Astrocyte of the spinal cord (primary cell): ENCODE data around the gene HHIP.
A peak's percentile ranks its signal among the peaks of the same experiment; 100 is the strongest.

ENCODE experiments used
- DNase-seq: peaks from one replicate; pipeline ENCODE4 v3.0.0; 2011; ENCODE audit warnings: low read depth, low spot score
- H3K4me3 ChIP-seq: 2 replicates; pipeline ENCODE4 v1.5.1; 2011; ENCODE audit warnings: low read depth, mild to moderate bottlenecking, low read length, moderate library complexity
- CTCF ChIP-seq: IDR thresholded peaks from 2 replicates; pipeline ENCODE4 v1.5.1; 2012; ENCODE audit warnings: low read depth, mild to moderate bottlenecking, low read length, inconsistent platforms
- in situ Hi-C: cut with HindIII; loops from 2 replicates; pipeline ENCODE4 v1.10.0; 2017; ENCODE audit warnings: low sequenced_read_pairs

Gene HHIP

DNA sequence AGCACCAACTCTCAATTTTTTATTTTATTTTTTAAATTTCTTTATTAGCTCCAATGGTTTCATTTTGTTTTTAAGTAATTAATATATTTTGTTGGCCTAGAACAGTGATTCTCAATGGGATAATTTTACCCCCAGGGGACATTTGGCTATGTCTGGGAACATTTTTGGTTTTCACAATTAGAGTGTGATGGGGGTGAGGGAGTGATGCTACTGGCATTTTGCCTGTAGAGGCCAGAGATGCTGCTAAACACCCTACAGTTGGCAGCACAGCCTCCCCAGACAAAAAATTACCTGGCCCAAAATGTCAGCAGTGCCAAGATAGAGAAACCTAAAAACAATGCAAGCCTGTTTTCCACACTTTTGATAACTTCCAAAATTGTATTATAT, 64.6 kb downstream of the HHIP start:
- no peak for TF ChIP-seq CTCF
- no peak for DNase-seq
- no peak overlapping the region for H3K4me3 ChIP-seq
- in situ Hi-C loops: no loop called here

- H3K4me3 ChIP-seq: no peak overlapping the region
- TF ChIP-seq CTCF: no peak
- in situ Hi-C loops: no loop called here
- no peak for DNase-seq
These were observed 65.9 kb downstream of the HHIP start for GRCh38 chr4:144711700-144712456.

DNA sequence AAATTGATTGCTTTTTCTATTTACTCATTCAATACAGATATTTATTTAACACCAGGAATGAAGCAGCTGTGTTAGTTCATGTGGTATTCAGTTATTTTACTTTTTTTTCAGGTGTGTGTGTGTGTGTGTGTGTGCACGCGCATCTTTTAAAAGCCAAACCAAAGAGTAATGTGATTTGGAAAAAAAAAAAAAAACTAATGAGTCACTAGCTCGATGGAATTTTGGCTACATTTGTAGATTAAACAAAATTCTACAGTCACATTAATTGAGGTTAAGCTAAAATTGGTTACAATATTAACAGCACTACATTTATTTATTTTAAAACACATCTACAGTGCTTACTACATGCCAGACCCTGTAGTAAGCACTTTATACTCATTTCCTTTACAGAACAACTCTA, 66.8 kb downstream of the HHIP start:
- no peak for TF ChIP-seq CTCF
- DNase-seq: peak; percentile 71
- no peak overlapping the region for H3K4me3 ChIP-seq
- in situ Hi-C loops: no loop called here

DNA sequence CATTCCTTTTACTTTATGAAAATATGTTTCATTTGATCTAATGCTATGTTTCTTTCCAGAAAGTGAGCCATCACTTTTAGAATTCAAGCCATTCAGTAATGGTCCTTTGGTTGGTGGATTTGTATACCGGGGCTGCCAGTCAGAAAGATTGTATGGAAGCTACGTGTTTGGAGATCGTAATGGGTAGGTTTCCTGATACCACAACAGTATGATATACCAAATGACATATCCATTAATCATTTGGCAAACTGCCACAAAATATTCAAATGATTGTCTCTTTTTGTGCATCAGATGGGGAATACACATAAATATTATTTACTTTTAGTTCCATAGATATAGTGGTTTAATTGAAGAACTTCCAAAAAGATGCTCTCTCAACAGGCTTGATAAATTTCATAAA, 68.2 kb downstream of the HHIP start:
- no peak overlapping the region for H3K4me3 ChIP-seq
- in situ Hi-C loops: no loop called here
- no peak for DNase-seq
- no peak for TF ChIP-seq CTCF

GRCh38 chr4:144715230-144715629, 69.3 kb downstream of the HHIP start:
- in situ Hi-C loops: no loop called here
- no peak for DNase-seq
- no peak for TF ChIP-seq CTCF
- H3K4me3 ChIP-seq: no peak overlapping the region

- in situ Hi-C loops: no loop called here
- no peak for TF ChIP-seq CTCF
These were observed 70.8 kb downstream of the HHIP start for GRCh38 chr4:144716778-144717177.

More at GRCh38 chr4:144716778-144717177, 70.8 kb downstream of the HHIP start:
- H3K4me3 ChIP-seq: no peak overlapping the region
- DNase-seq: no peak
